ENCODE data around the gene ING3. TPM values are rescaled to one million over a fixed set of nuclear protein-coding genes. Genes with fewer than 3 reads are reported as not detected.

The ING3 gene
- total and polyA plus RNA-seq, 2 of the 8 experiments (the other 6 are each of a cell fraction or from before 2014, with no cell fraction given): 6.0 to 17.7 TPM

DNA sequence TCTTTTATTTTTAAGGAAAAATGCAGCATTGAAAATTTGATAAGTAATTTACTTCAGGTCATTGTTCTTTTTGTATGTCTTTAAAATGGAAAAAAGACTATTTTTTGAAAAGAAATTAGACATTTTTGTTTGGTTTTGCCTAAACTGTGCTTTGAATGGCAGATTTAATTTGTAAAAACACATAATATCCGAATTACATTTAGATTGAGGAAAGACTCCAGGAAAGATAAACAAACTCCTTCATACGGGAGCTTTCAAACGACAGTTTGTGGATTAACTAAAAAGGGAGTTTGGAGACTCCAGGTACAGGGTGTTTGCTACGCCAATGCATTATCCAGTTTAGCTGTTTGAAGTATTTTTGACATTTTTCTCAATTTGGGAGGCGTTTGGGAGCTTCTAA, 74.0 kb downstream of the ING3 start:
- Histone ChIP-seq H3K4me1 (replicated peaks in 1 of 4; ENCODE audit: control insufficient read depth in 3 of 4, insufficient read depth in 4 of 4, low read length in 3 of 4) (peaks cover 0 to 6% (median 0%) of the 10 kb centered on the region in 4 experiments; a peak in 2 of 7 replicates), H3K23ac (ENCODE audit: insufficient read length) (no peak overlapping the region), H2AK5ac (ENCODE audit: low read depth, low read length) (no peak overlapping the region), H2BK15ac (ENCODE audit: low read length) (no peak overlapping the region), H3K27ac (ENCODE audit: low read depth, low read length) (no peak overlapping the region), H3K9ac (replicated peaks in 1 of 4; ENCODE audit: extremely low read depth in 1 of 4, low read depth in 3 of 4, low read length in 3 of 4) (no peak overlapping the region), H4K20me1 (replicated peaks in 1 of 2; ENCODE audit: control insufficient read depth in 1 of 2, insufficient read depth in 2 of 2, low read length in 2 of 2) (no peaks in the 10 kb centered on the region), H2AFZ (ENCODE audit: low read length) (no peak overlapping the region), H4K91ac (replicated peaks; ENCODE audit: insufficient read length, low read length) (no peak overlapping the region), H3K79me1 (ENCODE audit: low read depth, low read length) (no peaks in the 10 kb centered on the region), H3K18ac (ENCODE audit: extremely low read depth, low read length) (no peak overlapping the region), H2BK20ac (ENCODE audit: low read length) (no peak overlapping the region), H3K23me2 (ENCODE audit: low read depth, low read length) (no peaks in the 10 kb centered on the region), H3K4me2 (ENCODE audit: insufficient read depth in 1 of 2, low read depth in 2 of 2, low read length in 2 of 2) (no peak overlapping the region), H2BK12ac (ENCODE audit: low read depth, low read length) (no peak overlapping the region), H3K79me2 (ENCODE audit: control insufficient read depth in 1 of 2, insufficient read depth in 2 of 2, low read length in 2 of 2) (no peaks in the 10 kb centered on the region), H4K5ac (ENCODE audit: insufficient read length, low read depth, low read length) (no peak overlapping the region), H3K4me3 (ENCODE audit: extremely low read depth in 1 of 4, insufficient read depth in 2 of 4, low read depth in 3 of 4, low read length in 4 of 4) (no peak overlapping the region), H3K14ac (ENCODE audit: insufficient read length) (no peak overlapping the region), H3K36me3 (ENCODE audit: control insufficient read depth in 2 of 4, insufficient read depth in 4 of 4, low read length in 3 of 4) (no peaks in the 10 kb centered on the region), H3K9me3 (ENCODE audit: insufficient read depth in 2 of 2, low read depth in 1 of 2, low read length in 1 of 2) (no peaks in the 10 kb centered on the region), H3K4ac (replicated peaks; ENCODE audit: insufficient read length, low read depth, low read length) (no peak overlapping the region), H3K27me3 (replicated peaks in 1 of 4; ENCODE audit: control insufficient read depth in 3 of 4, extremely low read depth in 1 of 4, insufficient read depth in 3 of 4, low read length in 3 of 4) (no peaks in the 10 kb centered on the region), H2BK5ac (ENCODE audit: low read depth, low read length) (no peak overlapping the region), H2BK120ac (replicated peaks; ENCODE audit: low read depth, low read length) (no peak overlapping the region), H4K8ac (ENCODE audit: extremely low read depth, insufficient read depth, low read length) (no peak overlapping the region), H3K56ac (replicated peaks; ENCODE audit: insufficient read length, low read depth, low read length) (no peak overlapping the region)
- WGBS, 2 experiments (ENCODE audit: extremely low coverage in 1 of 2, insufficient coverage in 1 of 2, insufficient read length in 1 of 2, insufficient replicate concordance in 2 of 2, low coverage in 1 of 2, low lambda C conversion rate in 2 of 2, missing lambda C conversion rate in 1 of 2): 80% methylated on average over 5 of the region's 5 CpGs; no CpG with 5 or more reads in 1 of the 2 experiments
- FAIRE-seq (no peak), DNase-seq (ENCODE audit: low read depth in 1 of 2, low spot score in 2 of 2) (no peak)
- POLR2A ChIA-PET (ENCODE audit: partially characterized antibody): no interaction called here
- CTCF ChIA-PET (ENCODE audit: partially characterized antibody): interaction anchor here (1.0 kb wide), 2 partner anchors 33 to 232 kb away, joined by 3 read pairs; no protein-coding TSS in a partner anchor
- no peak for TF ChIP-seq HDAC2 (IDR thresholded peaks at IDR 0.05; ENCODE audit: borderline replicate concordance in 1 of 2, low read depth in 2 of 2, low read length in 2 of 2)
- no peak for TF ChIP-seq SIRT6 (IDR thresholded peaks at IDR 0.05; ENCODE audit: low read length)
- TF ChIP-seq CTBP2 (IDR thresholded peaks at IDR 0.05; ENCODE audit: borderline replicate concordance, insufficient read depth, insufficient read length, low read length): no peak
- TF ChIP-seq SRF (IDR thresholded peaks at IDR 0.05; ENCODE audit: low read depth, low read length): no peak
